ENCODE data around the gene LYG1. TPM values are rescaled to one million over a fixed set of nuclear protein-coding genes. Genes with fewer than 3 reads are reported as not detected.

LYG1 gene
- total and polyA plus RNA-seq, 2 of the 13 experiments (the other 11 are each of a cell fraction or from before 2014, with no cell fraction given) = 1.00 to 2.9 TPM

DNA sequence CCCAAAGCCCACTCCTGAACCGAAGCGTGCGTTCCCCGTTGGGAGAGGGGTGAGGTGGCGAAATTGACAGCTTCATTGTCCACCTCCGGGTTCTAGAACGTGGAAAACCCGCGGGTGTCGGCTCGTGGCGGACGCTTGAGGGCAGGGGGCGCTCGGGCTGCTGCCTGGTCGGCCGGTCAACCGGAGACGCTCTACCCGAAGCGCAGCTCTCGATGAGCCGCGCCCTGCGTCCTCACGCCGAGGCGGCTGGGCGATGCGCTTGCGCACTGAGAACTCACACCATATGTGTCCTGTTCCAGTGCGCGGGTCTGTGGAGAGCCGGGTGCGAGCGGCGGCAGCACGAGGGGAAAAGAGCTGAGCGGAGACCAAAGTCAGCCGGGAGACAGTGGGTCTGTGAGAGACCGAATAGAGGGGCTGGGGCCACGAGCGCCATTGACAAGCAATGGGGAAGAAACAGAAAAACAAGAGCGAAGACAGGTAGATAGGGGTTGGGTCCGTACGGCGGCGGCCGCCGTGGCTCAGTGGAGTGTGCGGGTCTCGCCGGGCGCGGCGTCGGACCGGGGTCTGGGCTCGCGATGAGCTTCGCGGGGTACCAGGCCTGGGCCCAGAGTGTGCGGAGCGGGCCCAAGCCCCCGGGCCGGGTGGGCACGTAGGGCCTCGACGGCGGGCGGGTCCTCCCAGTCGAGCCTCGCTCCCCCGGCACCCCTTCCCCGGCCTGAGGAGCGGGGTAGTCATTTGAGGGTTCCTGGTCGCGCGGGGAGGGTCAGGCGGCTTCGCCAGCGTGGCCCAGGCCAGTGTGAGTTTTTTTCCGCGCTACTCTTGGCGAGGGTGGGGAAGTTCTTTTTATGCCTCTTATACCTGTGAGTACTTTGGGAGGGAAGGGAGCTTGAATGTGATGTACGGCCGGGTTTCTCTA lies 36.4 kb upstream of the LYG1 start, which contains the start of gene EIF5B (continued):
- no peak for TF ChIP-seq NR2F1 (CRISPR knock-in tag; IDR thresholded peaks at IDR 0.05)
- peak; percentile 36; the same call in 1 of the 2 replicates for TF ChIP-seq HES4 (CRISPR knock-in tag; IDR thresholded peaks at IDR 0.05; ENCODE audit: borderline replicate concordance)
- TF ChIP-seq, protein P1, sequence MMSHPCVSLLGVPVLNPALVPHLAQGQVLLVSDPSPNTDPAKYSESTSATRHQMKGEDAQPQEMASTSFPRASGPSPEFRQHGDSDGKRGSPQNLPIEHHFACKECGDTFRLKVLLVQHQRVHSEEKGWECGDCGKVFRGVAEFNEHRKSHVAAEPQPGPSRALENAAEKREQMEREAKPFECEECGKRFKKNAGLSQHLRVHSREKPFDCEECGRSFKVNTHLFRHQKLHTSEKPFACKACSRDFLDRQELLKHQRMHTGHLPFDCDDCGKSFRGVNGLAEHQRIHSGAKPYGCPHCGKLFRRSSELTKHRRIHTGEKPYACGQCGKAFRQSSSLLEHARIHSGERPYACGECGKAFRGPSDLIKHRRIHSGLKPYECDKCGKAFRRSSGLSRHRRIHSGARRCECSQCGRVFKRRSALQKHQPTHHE (CRISPR knock-in tag; IDR thresholded peaks at IDR 0.05; ENCODE audit: borderline replicate concordance) = peak; percentile 95
- TF ChIP-seq ZMYM3 (CRISPR knock-in tag; IDR thresholded peaks at IDR 0.05) = no peak; the same call in 1 of the 2 replicates
- TF ChIP-seq ZNF143 (CRISPR knock-in tag; IDR thresholded peaks at IDR 0.05) = peak; percentile 88
- TF ChIP-seq JUN (CRISPR knock-in tag; IDR thresholded peaks at IDR 0.05) = peak; percentile 66; the same call in 1 of the 2 replicates
- TF ChIP-seq, protein P2, sequence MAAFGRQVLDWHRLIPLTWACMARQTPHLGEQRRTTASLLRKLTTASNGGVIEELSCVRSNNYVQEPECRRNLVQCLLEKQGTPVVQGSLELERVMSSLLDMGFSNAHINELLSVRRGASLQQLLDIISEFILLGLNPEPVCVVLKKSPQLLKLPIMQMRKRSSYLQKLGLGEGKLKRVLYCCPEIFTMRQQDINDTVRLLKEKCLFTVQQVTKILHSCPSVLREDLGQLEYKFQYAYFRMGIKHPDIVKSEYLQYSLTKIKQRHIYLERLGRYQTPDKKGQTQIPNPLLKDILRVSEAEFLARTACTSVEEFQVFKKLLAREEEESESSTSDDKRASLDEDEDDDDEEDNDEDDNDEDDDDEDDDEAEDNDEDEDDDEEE (CRISPR knock-in tag; IDR thresholded peaks at IDR 0.05) = peak; percentile 39; the same call in 1 of the 2 replicates
- TF ChIP-seq, protein P3, sequence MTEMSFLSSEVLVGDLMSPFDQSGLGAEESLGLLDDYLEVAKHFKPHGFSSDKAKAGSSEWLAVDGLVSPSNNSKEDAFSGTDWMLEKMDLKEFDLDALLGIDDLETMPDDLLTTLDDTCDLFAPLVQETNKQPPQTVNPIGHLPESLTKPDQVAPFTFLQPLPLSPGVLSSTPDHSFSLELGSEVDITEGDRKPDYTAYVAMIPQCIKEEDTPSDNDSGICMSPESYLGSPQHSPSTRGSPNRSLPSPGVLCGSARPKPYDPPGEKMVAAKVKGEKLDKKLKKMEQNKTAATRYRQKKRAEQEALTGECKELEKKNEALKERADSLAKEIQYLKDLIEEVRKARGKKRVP (CRISPR knock-in tag; IDR thresholded peaks at IDR 0.05) = peak in 1 of 2 experiments; percentile 81; a peak in 2 of 4 replicates
- TF ChIP-seq, protein P4, sequence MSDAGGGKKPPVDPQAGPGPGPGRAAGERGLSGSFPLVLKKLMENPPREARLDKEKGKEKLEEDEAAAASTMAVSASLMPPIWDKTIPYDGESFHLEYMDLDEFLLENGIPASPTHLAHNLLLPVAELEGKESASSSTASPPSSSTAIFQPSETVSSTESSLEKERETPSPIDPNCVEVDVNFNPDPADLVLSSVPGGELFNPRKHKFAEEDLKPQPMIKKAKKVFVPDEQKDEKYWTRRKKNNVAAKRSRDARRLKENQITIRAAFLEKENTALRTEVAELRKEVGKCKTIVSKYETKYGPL (CRISPR knock-in tag; IDR thresholded peaks at IDR 0.05) = no peak; the same call in 1 of the 2 replicates
- TF ChIP-seq ZNF724P (CRISPR knock-in tag; IDR thresholded peaks at IDR 0.05; ENCODE audit: borderline replicate concordance) = peak; percentile 78
- TF ChIP-seq RXRB (CRISPR knock-in tag; IDR thresholded peaks at IDR 0.05; ENCODE audit: borderline replicate concordance) = peak; percentile 54; the same call in 1 of the 2 replicates
- peak; percentile 80; the same call in 1 of the 2 replicates for TF ChIP-seq RARG (CRISPR knock-in tag; IDR thresholded peaks at IDR 0.05; ENCODE audit: low read depth)
- TF ChIP-seq SP2 (CRISPR knock-in tag; IDR thresholded peaks at IDR 0.05) = peak; percentile 50; the same call in 1 of the 2 replicates
- no peak for TF ChIP-seq KLF13 (CRISPR knock-in tag; IDR thresholded peaks at IDR 0.05)
- no peak for TF ChIP-seq ZFP36 (IDR thresholded peaks at IDR 0.05; ENCODE audit: borderline replicate concordance, low read depth, low read length, partially characterized antibody)
- TF ChIP-seq ETV6 (CRISPR knock-in tag; conservative IDR thresholded peaks at IDR 0.05) = no peak; the same call in 1 of the 2 replicates
- no peak for TF ChIP-seq SOX6 (IDR thresholded peaks at IDR 0.05)
- peak; percentile 87 for TF ChIP-seq SOX6 (CRISPR knock-in tag; IDR thresholded peaks at IDR 0.05)
- TF ChIP-seq AGO2 (optimal IDR thresholded peaks at IDR 0.05; ENCODE audit: low read depth, low read length) = peak; percentile 86
- TF ChIP-seq TAF15 (IDR thresholded peaks at IDR 0.05; ENCODE audit: low read depth, low read length, poor library complexity, severe bottlenecking) = no peak
- TF ChIP-seq PRMT3 (CRISPR knock-in tag; IDR thresholded peaks at IDR 0.05; ENCODE audit: borderline replicate concordance, low read depth) = no peak
- TF ChIP-seq, protein P5, sequence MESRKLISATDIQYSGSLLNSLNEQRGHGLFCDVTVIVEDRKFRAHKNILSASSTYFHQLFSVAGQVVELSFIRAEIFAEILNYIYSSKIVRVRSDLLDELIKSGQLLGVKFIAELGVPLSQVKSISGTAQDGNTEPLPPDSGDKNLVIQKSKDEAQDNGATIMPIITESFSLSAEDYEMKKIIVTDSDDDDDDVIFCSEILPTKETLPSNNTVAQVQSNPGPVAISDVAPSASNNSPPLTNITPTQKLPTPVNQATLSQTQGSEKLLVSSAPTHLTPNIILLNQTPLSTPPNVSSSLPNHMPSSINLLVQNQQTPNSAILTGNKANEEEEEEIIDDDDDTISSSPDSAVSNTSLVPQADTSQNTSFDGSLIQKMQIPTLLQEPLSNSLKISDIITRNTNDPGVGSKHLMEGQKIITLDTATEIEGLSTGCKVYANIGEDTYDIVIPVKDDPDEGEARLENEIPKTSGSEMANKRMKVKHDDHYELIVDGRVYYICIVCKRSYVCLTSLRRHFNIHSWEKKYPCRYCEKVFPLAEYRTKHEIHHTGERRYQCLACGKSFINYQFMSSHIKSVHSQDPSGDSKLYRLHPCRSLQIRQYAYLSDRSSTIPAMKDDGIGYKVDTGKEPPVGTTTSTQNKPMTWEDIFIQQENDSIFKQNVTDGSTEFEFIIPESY (CRISPR knock-in tag; IDR thresholded peaks at IDR 0.05) = peak; percentile 59; the same call in 1 of the 2 replicates
- TF ChIP-seq ELF1 (CRISPR knock-in tag; IDR thresholded peaks at IDR 0.05) = peak; percentile 85
